H9 (cell line): ENCODE measurements around the gene MAPKAPK3. TPM values are rescaled to one million over a fixed set of nuclear protein-coding genes. Genes with fewer than 3 reads are reported as not detected.

ENCODE experiments used
- DNase-seq: peaks from one replicate; pipeline ENCODE4 v3.0.0-alpha.2; 2017
- H2AFZ ChIP-seq: one replicate; pipeline ENCODE4 v1.6.1; 2013; ENCODE audit warnings: mild to moderate bottlenecking, low read length, control low read depth, moderate library complexity
- H2AK5ac ChIP-seq: 2 replicates; pipeline ENCODE4 v1.6.1; 2013; ENCODE audit warnings: low read length, control low read depth, mixed read lengths; ENCODE audit not compliant: insufficient read length
- H2BK120ac ChIP-seq: one replicate; pipeline ENCODE4 v1.6.1; 2013; ENCODE audit warnings: low read depth, mild to moderate bottlenecking, low read length, control low read depth, inconsistent platforms; ENCODE audit not compliant: poor library complexity, severe bottlenecking
- H2BK12ac ChIP-seq: 2 replicates; pipeline ENCODE4 v1.6.1; 2013; ENCODE audit warnings: low read length, control low read depth, mixed read lengths, low read depth; ENCODE audit not compliant: insufficient read length
- H2BK15ac ChIP-seq: 2 replicates; pipeline ENCODE4 v1.6.1; 2013; ENCODE audit warnings: low read depth, low read length, control low read depth
- H2BK20ac ChIP-seq: one replicate; pipeline ENCODE4 v1.6.1; 2013; ENCODE audit warnings: low read depth, mild to moderate bottlenecking, low read length, control low read depth, inconsistent platforms; ENCODE audit not compliant: poor library complexity, severe bottlenecking
- H2BK5ac ChIP-seq: 2 replicates; pipeline ENCODE4 v1.6.1; 2013; ENCODE audit warnings: low read length, control low read depth, mixed read lengths; ENCODE audit not compliant: insufficient read length
- H3K14ac ChIP-seq: 2 replicates; pipeline ENCODE4 v1.6.1; 2013; ENCODE audit warnings: low read length, control low read depth; ENCODE audit not compliant: insufficient read depth
- H3K18ac ChIP-seq: 2 replicates; pipeline ENCODE4 v1.6.1; 2013; ENCODE audit warnings: low read depth, mild to moderate bottlenecking, mixed read lengths, low read length, control low read depth; ENCODE audit not compliant: insufficient read length
- H3K23ac ChIP-seq: 2 replicates; pipeline ENCODE4 v1.6.1; 2013; ENCODE audit warnings: low read length, control low read depth, mixed read lengths, low read depth; ENCODE audit not compliant: insufficient read length
- H3K23me2 ChIP-seq: 2 replicates; pipeline ENCODE4 v1.6.1; 2013; ENCODE audit warnings: low read depth, mild to moderate bottlenecking, mixed read lengths, low read length, control low read depth; ENCODE audit not compliant: insufficient read length, poor library complexity, severe bottlenecking
- H3K27ac ChIP-seq: 2 replicates; pipeline ENCODE4 v1.5.1; 2013; ENCODE audit warnings: low read length, control low read depth, mixed read lengths, low read depth; ENCODE audit not compliant: insufficient read length
- H3K27me3 ChIP-seq: 2 replicates; pipeline ENCODE4 v1.6.1; 2013; ENCODE audit warnings: low read length, control low read depth, inconsistent platforms; ENCODE audit not compliant: insufficient read depth
- H3K4ac ChIP-seq: 2 replicates; pipeline ENCODE4 v1.6.1; 2013; ENCODE audit warnings: low read depth, mild to moderate bottlenecking, control low read depth, inconsistent platforms, low read length, moderate library complexity
- H3K4me1 ChIP-seq: 2 replicates; pipeline ENCODE4 v1.6.1; 2013; ENCODE audit warnings: low read length, control low read depth, inconsistent platforms; ENCODE audit not compliant: insufficient read depth
- H3K4me2 ChIP-seq: 2 replicates; pipeline ENCODE4 v1.6.1; 2013; ENCODE audit warnings: low read length, control low read depth, mixed read lengths; ENCODE audit not compliant: insufficient read length, insufficient read depth
- H3K56ac ChIP-seq: 2 replicates; pipeline ENCODE4 v1.6.1; 2013; ENCODE audit warnings: low read depth, mild to moderate bottlenecking, mixed read lengths, low read length, control low read depth; ENCODE audit not compliant: insufficient read length
- H3K79me1 ChIP-seq: 2 replicates; pipeline ENCODE4 v1.6.1; 2013; ENCODE audit warnings: low read depth, mild to moderate bottlenecking, moderate library complexity, low read length, control low read depth, inconsistent platforms; ENCODE audit not compliant: insufficient read depth, poor library complexity, severe bottlenecking
- H3K79me2 ChIP-seq: 2 replicates; pipeline ENCODE4 v1.6.1; 2013; ENCODE audit warnings: low read length, control low read depth, inconsistent platforms; ENCODE audit not compliant: insufficient read depth
- H3K9ac ChIP-seq: 2 replicates; pipeline ENCODE4 v1.6.1; 2013; ENCODE audit warnings: low read length, control low read depth, mixed read lengths; ENCODE audit not compliant: insufficient read length; ENCODE audit errors: extremely low read depth
- H3K9me3 ChIP-seq: one replicate; pipeline ENCODE4 v1.6.1; 2013; ENCODE audit warnings: low read depth, low read length, inconsistent platforms; ENCODE audit not compliant: control insufficient read depth
- H3T11ph ChIP-seq: one replicate; pipeline ENCODE4 v1.6.1; 2013; ENCODE audit warnings: mild to moderate bottlenecking, low read length, control low read depth, inconsistent platforms
- H4K20me1 ChIP-seq: one replicate; pipeline ENCODE4 v1.6.1; 2013; ENCODE audit not compliant: control insufficient read depth, insufficient read length, insufficient read depth
- H4K5ac ChIP-seq: 2 replicates; pipeline ENCODE4 v1.6.1; 2013; ENCODE audit warnings: low read depth, mild to moderate bottlenecking, mixed read lengths, low read length, control low read depth; ENCODE audit not compliant: insufficient read length
- H4K8ac ChIP-seq: replicated peaks from 2 replicates; pipeline ENCODE4 v1.6.1; 2013; ENCODE audit warnings: low read length, control low read depth, mixed read lengths, low read depth; ENCODE audit not compliant: insufficient read length
- H4K91ac ChIP-seq: 2 replicates; pipeline ENCODE4 v1.6.1; 2013; ENCODE audit warnings: low read depth, mild to moderate bottlenecking, moderate library complexity, mixed read lengths, low read length, control low read depth; ENCODE audit not compliant: insufficient read length
- H3K27ac Mint-ChIP-seq, 3 experiments: 2 replicates in 2 of 3; 3 replicates in 1 of 3; pipeline ENCODE4 v1.8.0; 2020 to 2021; ENCODE audit warnings: mixed read lengths in 3 of 3, mild to moderate bottlenecking in 1 of 3, moderate library complexity in 1 of 3
- H3K27me3 Mint-ChIP-seq: 2 replicates; pipeline ENCODE4 v1.8.0; 2021; ENCODE audit warnings: low read depth, mild to moderate bottlenecking, moderate library complexity, mixed read lengths
- H3K36me3 Mint-ChIP-seq, 3 experiments: 2 replicates in 2 of 3; 3 replicates in 1 of 3; pipeline ENCODE4 v1.8.0; 2020 to 2021; ENCODE audit warnings: low read depth in 3 of 3, mixed read lengths in 3 of 3; ENCODE audit not compliant: insufficient read depth in 1 of 3
- H3K4me1 Mint-ChIP-seq, 2 experiments: 2 replicates each; pipeline ENCODE4 v1.8.0; 2020; ENCODE audit warnings: mixed read lengths in 2 of 2
- H3K4me3 Mint-ChIP-seq, 2 experiments: 2 replicates in 1 of 2; 3 replicates in 1 of 2; pipeline ENCODE4 v1.8.0; 2020 to 2021; ENCODE audit warnings: mild to moderate bottlenecking in 2 of 2, mixed read lengths in 2 of 2, moderate library complexity in 1 of 2
- H3K9me3 Mint-ChIP-seq, 2 experiments: 2 replicates in 1 of 2; 3 replicates in 1 of 2; pipeline ENCODE4 v1.8.0; 2020; ENCODE audit warnings: mild to moderate bottlenecking in 2 of 2, mixed read lengths in 2 of 2, moderate library complexity in 1 of 2
- WGBS: extraction: QIAGEN DNeasy Blood & Tissue Kit; methylation state at CpG from one replicate; pipeline ENCODE4 v1.1.7; 2013; ENCODE audit warnings: missing lambda C conversion rate, low lambda C conversion rate, mixed read lengths; ENCODE audit not compliant: insufficient read length; ENCODE audit errors: extremely low coverage; 5-methylcytosine and 5-hydroxymethylcytosine counted together
- total RNA-seq: library from RNA; stranded (reverse); gene quantifications from 2 replicates; pipeline ENCODE4 v1.2.1, GENCODE V29; 2021
- TF ChIP-seq, protein P1 (sequence below): fragments of 200-600 bp; sonication (generic); conservative IDR thresholded peaks from 3 replicates; pipeline ENCODE4 v1.8.0; 2021; ENCODE audit warnings: antibody characterized with exemption, mild to moderate bottlenecking

Gene MAPKAPK3
- total RNA-seq, 1 experiment from 2014 or later: 57.9 TPM

DNA sequence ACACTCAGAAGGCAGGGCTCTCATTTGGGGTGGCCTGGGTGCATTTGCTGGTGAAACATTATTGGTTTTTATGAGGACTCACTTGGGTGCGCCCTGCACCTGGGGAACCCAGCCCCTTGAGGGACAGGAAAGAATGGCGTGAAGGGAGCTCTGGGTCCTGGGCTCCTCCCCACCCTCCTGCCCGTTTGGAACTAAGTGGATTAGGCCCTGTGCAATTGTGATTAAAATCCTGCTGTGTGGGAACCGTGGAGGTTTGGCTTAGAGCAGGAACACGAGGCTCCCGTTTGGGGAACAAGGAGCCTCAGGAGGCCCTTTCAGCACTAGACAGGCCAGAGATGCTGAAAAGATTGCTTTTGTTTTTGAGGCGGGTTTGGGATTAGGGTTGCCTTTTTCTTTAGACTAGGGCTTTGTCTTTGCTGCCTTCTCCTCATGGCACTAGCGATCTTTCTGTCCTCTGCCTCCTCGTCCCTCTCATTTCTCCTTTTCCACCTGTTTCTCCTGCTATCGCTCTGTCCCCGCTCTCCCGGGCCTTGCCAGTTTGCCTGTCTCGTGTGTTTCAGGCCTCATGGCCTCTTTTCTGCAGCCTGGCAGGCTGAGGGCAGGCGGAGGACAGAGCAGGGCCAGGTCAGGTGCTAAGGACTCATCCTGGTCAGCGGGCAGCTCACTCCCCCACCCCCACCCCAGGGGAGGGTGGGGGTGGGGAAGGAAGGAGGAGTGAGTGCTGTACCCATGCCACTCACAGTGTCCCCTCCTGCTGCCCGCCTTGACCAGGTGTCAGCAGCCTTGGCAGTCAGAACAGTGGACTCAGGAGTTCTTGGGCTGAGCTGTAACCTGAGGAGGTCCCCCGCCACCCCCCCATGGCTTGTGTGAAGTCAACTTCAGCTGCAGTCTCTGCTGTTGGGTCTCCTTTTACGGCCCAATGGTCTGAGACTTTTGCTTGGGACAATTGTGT, 8.6 kb downstream of the MAPKAPK3 start:
- H3K4ac ChIP-seq: no peak overlapping the region
- no peak overlapping the region for H2AK5ac ChIP-seq
- Mint-ChIP-seq H3K27me3 (no peaks in the 10 kb centered on the region), H3K4me3 (no peak overlapping the region), H3K9me3 (no peaks in the 10 kb centered on the region), H3K4me1 (peaks cover 54 to 59% of the 10 kb centered on the region in 2 experiments), H3K27ac (peak overlapping the region; percentile 48 to 93 (median 90); a peak in 6 of 7 replicates), H3K36me3 (peaks cover 0 to 25% (median 23%) of the 10 kb centered on the region in 3 experiments; a peak in 6 of 7 replicates)
- no peak overlapping the region for H4K8ac ChIP-seq
- no peak overlapping the region for H2BK20ac ChIP-seq
- no peaks in the 10 kb centered on the region for H3K23me2 ChIP-seq
- H3K18ac ChIP-seq: no peak overlapping the region
- H4K91ac ChIP-seq: no peak overlapping the region
- no peaks in the 10 kb centered on the region for H4K20me1 ChIP-seq
- no peaks in the 10 kb centered on the region; the same call in 1 of the 2 replicates for H3K4me1 ChIP-seq
- H3K9me3 ChIP-seq: no peaks in the 10 kb centered on the region
- H3K9ac ChIP-seq: no peak overlapping the region
- DNase-seq: no peak
- WGBS: no CpG with 5 or more reads among the region's 18 CpGs
- H2BK120ac ChIP-seq: no peak overlapping the region
- no peak overlapping the region for H3K4me2 ChIP-seq
- H3K27ac ChIP-seq: no peak overlapping the region
- H2AFZ ChIP-seq: no peak overlapping the region
- H3K14ac ChIP-seq: no peak overlapping the region
- H3K79me1 ChIP-seq: peaks cover 2% of the 10 kb centered on the region
- no peak overlapping the region for H2BK15ac ChIP-seq
- no peak overlapping the region for H3K23ac ChIP-seq
- H3K56ac ChIP-seq: no peak overlapping the region
- H3K27me3 ChIP-seq: no peaks in the 10 kb centered on the region
- no peak overlapping the region for H3T11ph ChIP-seq
- H2BK12ac ChIP-seq: no peak overlapping the region
- TF ChIP-seq, protein P1, sequence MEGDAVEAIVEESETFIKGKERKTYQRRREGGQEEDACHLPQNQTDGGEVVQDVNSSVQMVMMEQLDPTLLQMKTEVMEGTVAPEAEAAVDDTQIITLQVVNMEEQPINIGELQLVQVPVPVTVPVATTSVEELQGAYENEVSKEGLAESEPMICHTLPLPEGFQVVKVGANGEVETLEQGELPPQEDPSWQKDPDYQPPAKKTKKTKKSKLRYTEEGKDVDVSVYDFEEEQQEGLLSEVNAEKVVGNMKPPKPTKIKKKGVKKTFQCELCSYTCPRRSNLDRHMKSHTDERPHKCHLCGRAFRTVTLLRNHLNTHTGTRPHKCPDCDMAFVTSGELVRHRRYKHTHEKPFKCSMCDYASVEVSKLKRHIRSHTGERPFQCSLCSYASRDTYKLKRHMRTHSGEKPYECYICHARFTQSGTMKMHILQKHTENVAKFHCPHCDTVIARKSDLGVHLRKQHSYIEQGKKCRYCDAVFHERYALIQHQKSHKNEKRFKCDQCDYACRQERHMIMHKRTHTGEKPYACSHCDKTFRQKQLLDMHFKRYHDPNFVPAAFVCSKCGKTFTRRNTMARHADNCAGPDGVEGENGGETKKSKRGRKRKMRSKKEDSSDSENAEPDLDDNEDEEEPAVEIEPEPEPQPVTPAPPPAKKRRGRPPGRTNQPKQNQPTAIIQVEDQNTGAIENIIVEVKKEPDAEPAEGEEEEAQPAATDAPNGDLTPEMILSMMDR: no peak
- H4K5ac ChIP-seq: no peak overlapping the region
- H2BK5ac ChIP-seq: no peak overlapping the region
- 0 out of 2 replicates have a peak, but pooled peaks cover 2% of the 10 kb centered on the region for H3K79me2 ChIP-seq
